HG02763 (cell line): ENCODE measurements around the gene MDH1.

Experiments used
- ATAC-seq: cut with Tn5 transposase; IDR thresholded peaks from one replicate; pipeline ENCODE4 v1.9.1; 2021; ENCODE audit warnings: mild to moderate bottlenecking, moderate library complexity; ENCODE audit not compliant: unreplicated experiment

The MDH1 gene

GRCh38 chr2:63628403-63628942 lies 39.7 kb downstream of the MDH1 start:
- ATAC-seq: no peak

GRCh38 chr2:63631501-63631900 lies 42.7 kb downstream of the MDH1 start:
- ATAC-seq: no peak

- no peak for ATAC-seq
These were observed 43.6 kb downstream of the MDH1 start for GRCh38 chr2:63632382-63632781.

- ATAC-seq: no peak
These were observed 50.6 kb downstream of the MDH1 start for GRCh38 chr2:63639344-63639743.

GRCh38 chr2:63642946-63643345 lies 54.2 kb downstream of the MDH1 start:
- no peak for ATAC-seq

GRCh38 chr2:63643486-63643885 lies 54.7 kb downstream of the MDH1 start:
- no peak for ATAC-seq

- ATAC-seq: no peak
These were observed 59.9 kb downstream of the MDH1 start for GRCh38 chr2:63648632-63649031.

GRCh38 chr2:63649829-63650228 lies 61.1 kb downstream of the MDH1 start:
- no peak for ATAC-seq

- no peak for ATAC-seq
These were observed 62.0 kb downstream of the MDH1 start for GRCh38 chr2:63650756-63651155.

GRCh38 chr2:63651356-63651755 lies 62.6 kb downstream of the MDH1 start:
- no peak for ATAC-seq

GRCh38 chr2:63651861-63652651 lies 63.3 kb downstream of the MDH1 start:
- no peak for ATAC-seq

GRCh38 chr2:63652652-63652985 lies 63.9 kb downstream of the MDH1 start:
- no peak for ATAC-seq

- no peak for ATAC-seq
These were observed 66.2 kb downstream of the MDH1 start for GRCh38 chr2:63654959-63655358.
